ENCODE measurements around the gene REL.

REL gene

DNA sequence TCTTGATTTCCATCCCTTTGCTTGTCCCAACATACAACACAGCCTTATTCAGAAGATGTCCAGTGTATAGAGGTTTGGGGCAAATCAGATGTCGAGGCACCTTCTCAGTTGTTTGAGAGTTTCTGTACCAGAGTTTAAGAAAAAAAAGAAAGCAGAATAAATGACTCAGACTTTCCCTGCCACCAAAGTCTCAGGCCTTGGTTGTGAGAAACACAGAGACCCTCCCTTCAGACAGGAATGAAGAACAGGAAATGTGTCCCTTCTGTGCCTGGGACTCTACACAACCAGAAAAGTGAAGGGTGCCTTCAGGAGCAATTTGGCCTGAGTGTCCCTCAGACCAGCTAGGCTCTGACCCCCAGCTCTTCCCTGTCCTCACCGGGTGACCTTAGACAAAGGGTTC, 37.3 kb upstream of the REL start:
- ChIA-PET CTCF (no interaction called here), POLR2A (no interaction called here)

DNA sequence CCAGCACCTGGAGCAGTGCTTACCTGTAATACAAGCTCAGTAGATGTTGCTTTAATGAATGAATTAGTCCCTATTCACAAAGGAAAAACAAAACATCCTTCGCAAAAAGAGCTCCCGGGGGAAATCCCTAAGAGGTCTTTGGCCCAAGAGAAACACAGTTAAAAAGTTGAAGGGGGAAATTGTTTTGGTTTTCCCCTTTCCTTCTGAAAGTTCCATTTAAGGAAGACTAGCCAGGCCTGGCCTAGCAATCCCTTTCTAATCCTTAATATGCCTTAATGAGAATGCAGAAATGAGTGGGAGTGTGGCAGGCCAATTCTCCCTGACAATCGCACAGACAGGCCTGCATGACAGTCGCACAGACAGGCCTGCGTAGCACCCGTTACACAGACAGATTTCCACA, 33.5 kb upstream of the REL start:
- ChIA-PET POLR2A (no interaction called here), CTCF (no interaction called here)
- no peak for TF ChIP-seq LEF1 (IDR thresholded peaks at IDR 0.05; ENCODE audit: borderline replicate concordance)
- no peak for TF ChIP-seq FOXK2 (IDR thresholded peaks at IDR 0.05)
- TF ChIP-seq TARDBP (IDR thresholded peaks at IDR 0.05), result no peak
- no peak for TF ChIP-seq ZNF384 (IDR thresholded peaks at IDR 0.05)
- no peak for TF ChIP-seq HDGF (IDR thresholded peaks at IDR 0.05; ENCODE audit: borderline replicate concordance)
- TF ChIP-seq L3MBTL2 (conservative IDR thresholded peaks at IDR 0.05), result no peak
- TF ChIP-seq ARNT (IDR thresholded peaks at IDR 0.05), result no peak
- TF ChIP-seq NFRKB (IDR thresholded peaks at IDR 0.05), result no peak
- no peak for TF ChIP-seq BHLHE40 (IDR thresholded peaks at IDR 0.05; ENCODE audit: borderline replicate concordance)
- TF ChIP-seq SUZ12 (IDR thresholded peaks at IDR 0.05), result no peak
- TF ChIP-seq ELF4 (IDR thresholded peaks at IDR 0.05), result no peak
- no peak for TF ChIP-seq FOXA1 (IDR thresholded peaks at IDR 0.05)
- no peak for TF ChIP-seq FOXM1 (IDR thresholded peaks at IDR 0.05; ENCODE audit: borderline replicate concordance)
- no peak for TF ChIP-seq CTBP1 (IDR thresholded peaks at IDR 0.05; ENCODE audit: borderline replicate concordance)

More for the DNA sequence above, 37.3 kb upstream of the REL start:
- TF ChIP-seq HDGF (IDR thresholded peaks at IDR 0.05; ENCODE audit: borderline replicate concordance) (no peak), FOXK2 (IDR thresholded peaks at IDR 0.05) (no peak), ELF4 (IDR thresholded peaks at IDR 0.05) (no peak), NFRKB (IDR thresholded peaks at IDR 0.05) (no peak), CTBP1 (IDR thresholded peaks at IDR 0.05; ENCODE audit: borderline replicate concordance) (no peak)
- TF ChIP-seq, protein P1, sequence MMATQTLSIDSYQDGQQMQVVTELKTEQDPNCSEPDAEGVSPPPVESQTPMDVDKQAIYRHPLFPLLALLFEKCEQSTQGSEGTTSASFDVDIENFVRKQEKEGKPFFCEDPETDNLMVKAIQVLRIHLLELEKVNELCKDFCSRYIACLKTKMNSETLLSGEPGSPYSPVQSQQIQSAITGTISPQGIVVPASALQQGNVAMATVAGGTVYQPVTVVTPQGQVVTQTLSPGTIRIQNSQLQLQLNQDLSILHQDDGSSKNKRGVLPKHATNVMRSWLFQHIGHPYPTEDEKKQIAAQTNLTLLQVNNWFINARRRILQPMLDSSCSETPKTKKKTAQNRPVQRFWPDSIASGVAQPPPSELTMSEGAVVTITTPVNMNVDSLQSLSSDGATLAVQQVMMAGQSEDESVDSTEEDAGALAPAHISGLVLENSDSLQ (IDR thresholded peaks at IDR 0.05), result no peak
- DNase-seq (ENCODE audit: extremely low spot score), result no peak

GRCh38 chr2:60849187-60849586, 32.2 kb upstream of the REL start:
- POLR2A ChIA-PET, result no interaction called here
- TF ChIP-seq LEF1 (IDR thresholded peaks at IDR 0.05; ENCODE audit: borderline replicate concordance) (no peak), BHLHE40 (IDR thresholded peaks at IDR 0.05; ENCODE audit: borderline replicate concordance) (no peak), SUZ12 (IDR thresholded peaks at IDR 0.05) (no peak), FOXK2 (IDR thresholded peaks at IDR 0.05) (no peak), SP1 (IDR thresholded peaks at IDR 0.05) (no peak), CTBP1 (IDR thresholded peaks at IDR 0.05; ENCODE audit: borderline replicate concordance) (no peak), ZNF384 (IDR thresholded peaks at IDR 0.05) (no peak), FOXA1 (IDR thresholded peaks at IDR 0.05) (no peak), TARDBP (IDR thresholded peaks at IDR 0.05) (no peak), L3MBTL2 (conservative IDR thresholded peaks at IDR 0.05) (no peak), ARNT (IDR thresholded peaks at IDR 0.05) (no peak), ELF4 (IDR thresholded peaks at IDR 0.05) (no peak), FOXM1 (IDR thresholded peaks at IDR 0.05; ENCODE audit: borderline replicate concordance) (no peak)

More for the DNA sequence above, 33.5 kb upstream of the REL start:
- no peak for DNase-seq (ENCODE audit: extremely low spot score)

DNA sequence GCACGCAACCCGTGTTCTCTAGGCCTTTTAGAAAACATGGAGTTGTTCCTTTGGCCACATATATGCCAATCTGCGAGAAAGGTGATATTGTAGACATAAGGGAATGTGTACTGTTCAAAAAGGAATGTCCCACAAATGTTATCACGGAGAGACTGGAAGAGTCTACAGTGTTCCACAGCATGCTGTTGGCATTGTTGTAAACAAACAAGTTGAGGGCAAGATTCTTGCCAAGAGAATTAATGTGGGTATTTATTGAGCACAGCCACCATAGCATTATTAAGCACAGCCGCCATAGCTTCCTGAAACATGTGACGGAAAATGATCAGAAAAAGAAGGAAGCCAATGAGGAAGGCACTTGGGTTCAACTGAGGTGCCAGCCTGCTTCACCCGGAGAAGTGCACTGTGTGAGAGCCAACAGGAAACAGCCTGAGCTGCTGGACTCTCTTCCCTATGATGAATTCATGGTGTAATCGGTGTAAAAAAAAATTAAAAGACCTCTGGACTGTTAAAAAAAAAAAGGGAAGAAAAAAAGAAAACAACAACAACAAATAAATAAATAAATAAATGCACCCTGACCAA, 29.0 kb upstream of the REL start:
- no peak for DNase-seq (ENCODE audit: extremely low spot score)
- ChIA-PET POLR2A (no interaction called here), CTCF (no interaction called here)
- TF ChIP-seq TARDBP (IDR thresholded peaks at IDR 0.05) (no peak), BHLHE40 (IDR thresholded peaks at IDR 0.05; ENCODE audit: borderline replicate concordance) (no peak), ELF4 (IDR thresholded peaks at IDR 0.05) (no peak), SP1 (IDR thresholded peaks at IDR 0.05) (no peak)

More at GRCh38 chr2:60849187-60849586, 32.2 kb upstream of the REL start:
- DNase-seq (ENCODE audit: extremely low spot score), result no peak
- CTCF ChIA-PET, result no interaction called here

DNA sequence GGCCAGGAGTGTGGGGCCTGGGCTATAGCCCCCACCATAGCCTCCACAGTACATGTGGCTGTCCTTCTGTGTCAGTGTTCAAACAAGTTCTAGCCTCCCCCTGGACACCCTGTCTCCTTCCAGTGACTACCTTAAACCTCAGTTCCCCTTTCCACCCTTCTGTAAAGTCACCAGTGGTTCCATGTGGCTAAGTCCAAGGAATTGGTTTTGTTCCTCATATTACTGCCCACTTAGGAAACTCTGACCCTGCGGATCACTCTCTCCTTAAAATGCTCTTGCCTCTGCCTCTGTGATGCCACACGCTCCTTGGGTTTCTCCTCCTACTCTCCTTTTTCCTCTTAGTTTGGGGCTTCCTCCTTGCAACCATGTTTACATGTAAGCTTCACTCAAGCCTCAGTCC, 27.8 kb upstream of the REL start:
- CTCF ChIA-PET, result no interaction called here
- TF ChIP-seq TARDBP (IDR thresholded peaks at IDR 0.05) (no peak), FOXM1 (IDR thresholded peaks at IDR 0.05; ENCODE audit: borderline replicate concordance) (no peak), NFRKB (IDR thresholded peaks at IDR 0.05) (no peak), FOXA1 (IDR thresholded peaks at IDR 0.05) (no peak), L3MBTL2 (conservative IDR thresholded peaks at IDR 0.05) (no peak), BHLHE40 (IDR thresholded peaks at IDR 0.05; ENCODE audit: borderline replicate concordance) (no peak), ZNF384 (IDR thresholded peaks at IDR 0.05) (no peak), FOXK2 (IDR thresholded peaks at IDR 0.05) (no peak), CTBP1 (IDR thresholded peaks at IDR 0.05; ENCODE audit: borderline replicate concordance) (no peak), SUZ12 (IDR thresholded peaks at IDR 0.05) (no peak), SP1 (IDR thresholded peaks at IDR 0.05) (no peak), HDGF (IDR thresholded peaks at IDR 0.05; ENCODE audit: borderline replicate concordance) (no peak), LEF1 (IDR thresholded peaks at IDR 0.05; ENCODE audit: borderline replicate concordance) (no peak), ELF4 (IDR thresholded peaks at IDR 0.05) (no peak), ARNT (IDR thresholded peaks at IDR 0.05) (no peak)
- TF ChIP-seq, protein P1 (IDR thresholded peaks at IDR 0.05), result no peak
- POLR2A ChIA-PET, result no interaction called here
- DNase-seq (ENCODE audit: extremely low spot score), result no peak

GRCh38 chr2:60855989-60856669, 25.2 kb upstream of the REL start:
- TF ChIP-seq SP1 (IDR thresholded peaks at IDR 0.05), result no peak
- TF ChIP-seq, protein P1 (IDR thresholded peaks at IDR 0.05), result no peak
- TF ChIP-seq FOXK2 (IDR thresholded peaks at IDR 0.05), result no peak
- no peak for TF ChIP-seq HDGF (IDR thresholded peaks at IDR 0.05; ENCODE audit: borderline replicate concordance)
- no peak for TF ChIP-seq FOXM1 (IDR thresholded peaks at IDR 0.05; ENCODE audit: borderline replicate concordance)
- no peak for TF ChIP-seq ELF4 (IDR thresholded peaks at IDR 0.05)
- TF ChIP-seq BHLHE40 (IDR thresholded peaks at IDR 0.05; ENCODE audit: borderline replicate concordance), result no peak
- no peak for TF ChIP-seq SUZ12 (IDR thresholded peaks at IDR 0.05)
- TF ChIP-seq LEF1 (IDR thresholded peaks at IDR 0.05; ENCODE audit: borderline replicate concordance), result no peak
- no peak for TF ChIP-seq CTBP1 (IDR thresholded peaks at IDR 0.05; ENCODE audit: borderline replicate concordance)
- no peak for TF ChIP-seq FOXA1 (IDR thresholded peaks at IDR 0.05)
- no peak for TF ChIP-seq NFRKB (IDR thresholded peaks at IDR 0.05)
- TF ChIP-seq ARNT (IDR thresholded peaks at IDR 0.05), result no peak
- ChIA-PET CTCF (no interaction called here), POLR2A (no interaction called here)

More at GRCh38 chr2:60855989-60856669, 25.2 kb upstream of the REL start:
- DNase-seq (ENCODE audit: extremely low spot score), result no peak
